Gastrocnemius medialis (tissue), 4 donors: ENCODE data around the gene ABCA6.

Experiments used
- POLR2A ChIP-seq, 2 donors: fragments of 450-650 bp; IDR thresholded peaks; one replicate each; pipeline ENCODE4 v1.6.1; 2017; ENCODE audit warnings: antibody characterized with exemption in 2 of 2, mild to moderate bottlenecking in 2 of 2, moderate library complexity in 2 of 2
- TF ChIP-seq, protein P1 (sequence below), 5 experiments: fragments of 450-650 bp in 3 of 5; fragments of 200-600 bp in 2 of 5; sonication (generic) in 2 of 5; IDR thresholded peaks in 4 of 5; conservative IDR thresholded peaks in 1 of 5; 1 replicate in 4 of 5; 2 replicates in 1 of 5; pipeline ENCODE4 v1.5.1; 2016 to 2019; ENCODE audit warnings: antibody characterized with exemption in 5 of 5, mild to moderate bottlenecking in 3 of 5, moderate library complexity in 3 of 5

DNA sequence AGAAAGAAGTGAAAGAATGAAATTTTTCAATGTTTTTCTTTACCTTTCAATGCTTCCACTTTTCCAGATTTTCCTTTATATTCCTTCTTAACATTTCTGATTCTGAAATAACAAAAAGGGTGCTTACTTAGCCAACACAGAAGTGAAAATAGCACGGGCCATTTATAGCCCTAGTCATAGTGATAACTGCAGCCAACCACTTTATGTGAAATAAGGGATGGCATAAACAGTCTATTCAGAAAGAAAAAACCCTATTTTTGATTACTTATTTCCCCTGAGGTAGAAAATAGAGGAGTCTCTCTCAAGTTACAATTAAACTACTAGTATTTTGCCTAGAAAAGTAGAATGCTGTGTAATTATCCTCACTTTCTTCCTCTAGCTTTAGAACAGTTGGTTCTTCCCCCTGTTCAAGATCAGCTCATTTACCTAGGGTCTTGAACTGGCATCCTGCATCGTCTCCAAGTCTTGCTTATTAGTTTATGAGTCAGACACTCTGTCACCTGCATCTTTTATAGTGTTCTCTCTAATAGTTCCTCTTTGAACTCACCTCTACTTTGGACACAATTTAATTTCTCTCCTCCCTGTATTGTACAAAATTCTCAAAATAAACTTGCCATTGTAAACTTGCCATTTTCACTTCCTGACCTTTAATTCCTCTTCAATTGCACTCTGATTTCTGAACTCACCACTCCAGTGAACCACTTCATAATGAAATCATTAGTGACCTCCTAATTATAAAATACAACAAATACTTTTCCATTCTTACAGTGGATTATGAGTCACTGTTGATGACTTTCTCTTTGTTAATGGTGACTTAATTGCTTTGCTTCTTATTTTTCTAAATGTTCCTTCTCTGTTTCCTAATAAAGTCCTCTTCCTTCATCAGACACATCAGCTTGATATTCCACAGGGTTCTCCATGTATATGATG is 23.6 kb downstream of the ABCA6 start:
- TF ChIP-seq, protein P1, sequence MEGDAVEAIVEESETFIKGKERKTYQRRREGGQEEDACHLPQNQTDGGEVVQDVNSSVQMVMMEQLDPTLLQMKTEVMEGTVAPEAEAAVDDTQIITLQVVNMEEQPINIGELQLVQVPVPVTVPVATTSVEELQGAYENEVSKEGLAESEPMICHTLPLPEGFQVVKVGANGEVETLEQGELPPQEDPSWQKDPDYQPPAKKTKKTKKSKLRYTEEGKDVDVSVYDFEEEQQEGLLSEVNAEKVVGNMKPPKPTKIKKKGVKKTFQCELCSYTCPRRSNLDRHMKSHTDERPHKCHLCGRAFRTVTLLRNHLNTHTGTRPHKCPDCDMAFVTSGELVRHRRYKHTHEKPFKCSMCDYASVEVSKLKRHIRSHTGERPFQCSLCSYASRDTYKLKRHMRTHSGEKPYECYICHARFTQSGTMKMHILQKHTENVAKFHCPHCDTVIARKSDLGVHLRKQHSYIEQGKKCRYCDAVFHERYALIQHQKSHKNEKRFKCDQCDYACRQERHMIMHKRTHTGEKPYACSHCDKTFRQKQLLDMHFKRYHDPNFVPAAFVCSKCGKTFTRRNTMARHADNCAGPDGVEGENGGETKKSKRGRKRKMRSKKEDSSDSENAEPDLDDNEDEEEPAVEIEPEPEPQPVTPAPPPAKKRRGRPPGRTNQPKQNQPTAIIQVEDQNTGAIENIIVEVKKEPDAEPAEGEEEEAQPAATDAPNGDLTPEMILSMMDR (IDR thresholded peaks at IDR 0.05 in 4 of 5, conservative IDR thresholded peaks at IDR 0.05 in 1 of 5), result no peak
- TF ChIP-seq POLR2A (IDR thresholded peaks at IDR 0.05), result no peak
